GM21390 (cell line): Measurements from ENCODE around the gene TRAIP.
"Not testable (repeated sequence)": the region's sequence is repeated elsewhere in the genome, so short reads cannot be mapped to it uniquely, and the experiment has no call there.

Source experiments
- ATAC-seq: cut with Tn5 transposase; IDR thresholded peaks from one replicate; pipeline ENCODE4 v1.9.1; 2021; ENCODE audit not compliant: unreplicated experiment

Gene TRAIP

GRCh38 chr3:49793486-49794085, 62.8 kb downstream of the TRAIP start:
- no peak for ATAC-seq

GRCh38 chr3:49792371-49793150, 63.8 kb downstream of the TRAIP start:
- ATAC-seq, result no peak

GRCh38 chr3:49791571-49791970, 64.8 kb downstream of the TRAIP start:
- ATAC-seq, result no peak

- ATAC-seq, result no peak
Observed at GRCh38 chr3:49790626-49791411, 65.5 kb downstream of the TRAIP start.

GRCh38 chr3:49788056-49788455, 68.3 kb downstream of the TRAIP start:
- ATAC-seq, result no peak

GRCh38 chr3:49787536-49787935, 68.8 kb downstream of the TRAIP start:
- ATAC-seq, result no peak

- ATAC-seq, result no peak
Observed at GRCh38 chr3:49787182-49787464, 69.2 kb downstream of the TRAIP start.

GRCh38 chr3:49786357-49787181, 69.8 kb downstream of the TRAIP start, which contains the start of gene IP6K1:
Gene IP6K1 (minus strand): TSS chr3:49786542. CDS start chr3:49748040, 38,502 bp downstream.
- peak; percentile 99 for ATAC-seq

GRCh38 chr3:49785565-49786356, 70.6 kb downstream of the TRAIP start:
- ATAC-seq, result peak; percentile 44

GRCh38 chr3:49782277-49782676, 74.1 kb downstream of the TRAIP start:
- not testable (repeated sequence) for ATAC-seq

GRCh38 chr3:49781415-49782199, 74.8 kb downstream of the TRAIP start:
- no peak for ATAC-seq

- not testable (repeated sequence) for ATAC-seq
Observed at GRCh38 chr3:49780975-49781365, 75.4 kb downstream of the TRAIP start.

GRCh38 chr3:49780080-49780974, 76.0 kb downstream of the TRAIP start:
- no peak for ATAC-seq

GRCh38 chr3:49779358-49780079, 76.8 kb downstream of the TRAIP start:
- ATAC-seq, result no peak
